WTC11 (cell line): Measurements from ENCODE around the gene TRIM75. TPM values are rescaled to one million over a fixed set of nuclear protein-coding genes. Genes with fewer than 3 reads are reported as not detected.
"Not testable (repeated sequence)": the region's sequence is repeated elsewhere in the genome, so short reads cannot be mapped to it uniquely, and the experiment has no call there.

Experiments
- ATAC-seq: fragments of 200-7000 bp; cut with Tn5 transposase; 2 replicates; pipeline ENCODE4 v1.10.0; 2021; ENCODE audit warnings: mild to moderate bottlenecking, moderate library complexity
- CTCF ChIA-PET: fragments of 300-600 bp; sonication (Branson Sonifier 250); formaldehyde crosslinking; loops from one replicate; lab custom pipeline; 2021; ENCODE audit warnings: antibody characterized with exemption; lab: Charles Lee
- POLR2A ChIA-PET: fragments of 350-600 bp; sonication (Branson Sonifier 250); formaldehyde crosslinking; loops from one replicate; lab custom pipeline; 2021; ENCODE audit warnings: antibody characterized with exemption; lab: Charles Lee
- DNase-seq: peaks from one replicate; pipeline ENCODE4 v3.0.0; 2021; ENCODE audit warnings: low spot score
- H3K27ac Mint-ChIP-seq: 2 replicates; pipeline ENCODE4 v1.8.0; 2021; ENCODE audit warnings: mixed read lengths
- H3K27me3 Mint-ChIP-seq: 2 replicates; pipeline ENCODE4 v1.8.0; 2021; ENCODE audit warnings: low read depth, mild to moderate bottlenecking, moderate library complexity, mixed read lengths
- H3K36me3 Mint-ChIP-seq: 2 replicates; pipeline ENCODE4 v1.8.0; 2021; ENCODE audit warnings: mixed read lengths
- H3K4me1 Mint-ChIP-seq: 2 replicates; pipeline ENCODE4 v1.8.0; 2022; ENCODE audit warnings: mixed read lengths
- H3K4me3 Mint-ChIP-seq: 2 replicates; pipeline ENCODE4 v1.8.0; 2021; ENCODE audit warnings: mild to moderate bottlenecking, moderate library complexity, mixed read lengths
- H3K9me3 Mint-ChIP-seq: 2 replicates; pipeline ENCODE4 v1.8.0; 2021; ENCODE audit warnings: mixed read lengths
- ATF1 ChIP-seq: sonication (generic); formaldehyde crosslinking; IDR thresholded peaks from 2 replicates; pipeline ENCODE4 v1.8.1; 2023; ENCODE audit warnings: mild to moderate bottlenecking, moderate library complexity, missing genetic modification reagents
- ATF3 ChIP-seq: sonication (generic); formaldehyde crosslinking; conservative IDR thresholded peaks from 2 replicates; pipeline ENCODE4 v1.8.1; 2022; ENCODE audit warnings: mild to moderate bottlenecking, missing genetic modification reagents
- CTCF ChIP-seq: fragments of 200-600 bp; IDR thresholded peaks from 2 replicates; pipeline ENCODE4 v1.8.0; 2022; ENCODE audit warnings: antibody characterized with exemption
- FOXP1 ChIP-seq: sonication (generic); formaldehyde crosslinking; IDR thresholded peaks from 2 replicates; pipeline ENCODE4 v1.8.0; 2022; ENCODE audit warnings: missing genetic modification reagents, mild to moderate bottlenecking, moderate library complexity, borderline replicate concordance
- JAZF1 ChIP-seq: fragments of 250-450 bp; sonication (Bioruptor Pico); IDR thresholded peaks from 2 replicates; pipeline ENCODE4 v1.9.0; 2021; ENCODE audit warnings: moderate library complexity, mild to moderate bottlenecking, inconsistent platforms
- MLX ChIP-seq: sonication (generic); formaldehyde crosslinking; IDR thresholded peaks from 2 replicates; pipeline ENCODE4 v1.8.1; 2023; ENCODE audit warnings: mild to moderate bottlenecking, missing genetic modification reagents, moderate library complexity
- NR2C2 ChIP-seq: sonication (generic); formaldehyde crosslinking; IDR thresholded peaks from 2 replicates; pipeline ENCODE4 v1.8.0; 2022; ENCODE audit warnings: mild to moderate bottlenecking, missing genetic modification reagents
- PREB ChIP-seq: sonication (generic); formaldehyde crosslinking; IDR thresholded peaks from 2 replicates; pipeline ENCODE4 v1.8.1; 2022; ENCODE audit warnings: mild to moderate bottlenecking, missing genetic modification reagents, moderate library complexity, borderline replicate concordance
- RELA ChIP-seq: sonication (generic); formaldehyde crosslinking; IDR thresholded peaks from 2 replicates; pipeline ENCODE4 v1.8.1; 2022; ENCODE audit warnings: missing genetic modification reagents, mild to moderate bottlenecking, borderline replicate concordance
- TCF7 ChIP-seq: sonication (generic); formaldehyde crosslinking; IDR thresholded peaks from 2 replicates; pipeline ENCODE4 v1.8.0; 2022; ENCODE audit warnings: mild to moderate bottlenecking, low read depth, missing genetic modification reagents, moderate library complexity
- TEAD4 ChIP-seq: sonication (generic); formaldehyde crosslinking; IDR thresholded peaks from 2 replicates; pipeline ENCODE4 v1.8.0; 2022; ENCODE audit warnings: mild to moderate bottlenecking, missing genetic modification reagents
- TP53 ChIP-seq: sonication (generic); formaldehyde crosslinking; IDR thresholded peaks from 2 replicates; pipeline ENCODE4 v1.8.1; 2023; ENCODE audit warnings: mild to moderate bottlenecking, missing genetic modification reagents
- USF1 ChIP-seq: sonication (generic); formaldehyde crosslinking; IDR thresholded peaks from 2 replicates; pipeline ENCODE4 v1.8.0; 2022; ENCODE audit warnings: mild to moderate bottlenecking, missing genetic modification reagents
- USF2 ChIP-seq: sonication (generic); formaldehyde crosslinking; IDR thresholded peaks from 2 replicates; pipeline ENCODE4 v1.8.1; 2023; ENCODE audit warnings: mild to moderate bottlenecking, missing genetic modification reagents, moderate library complexity
- ZBTB21 ChIP-seq: sonication (generic); formaldehyde crosslinking; IDR thresholded peaks from 2 replicates; pipeline ENCODE4 v1.8.1; 2023; ENCODE audit warnings: mild to moderate bottlenecking, missing genetic modification reagents, borderline replicate concordance
- ZNF396 ChIP-seq: fragments of 250-450 bp; sonication (Bioruptor Pico); IDR thresholded peaks from 2 replicates; pipeline ENCODE4 v1.8.0; 2021; ENCODE audit warnings: mild to moderate bottlenecking, moderate library complexity, borderline replicate concordance
- ZSCAN18 ChIP-seq: fragments of 250-450 bp; sonication (Bioruptor Pico); IDR thresholded peaks from 2 replicates; pipeline ENCODE4 v2.1.2; 2022; ENCODE audit warnings: mild to moderate bottlenecking, moderate library complexity
- total RNA-seq: library from RNA; stranded (reverse); gene quantifications from 3 replicates; pipeline ENCODE4 v1.2.3, GENCODE V29; 2021

Gene TRIM75
- total RNA-seq, 1 experiment from 2014 or later: not detected

GRCh38 chr4:165010991-165011390 lies 42.7 kb upstream of the TRIM75 start (continued):
- TF ChIP-seq ZSCAN18 (CRISPR knock-in tag) (no peak), JAZF1 (CRISPR knock-in tag) (no peak), MLX (no peak), ZBTB21 (no peak)

GRCh38 chr4:165011403-165011802 lies 42.3 kb upstream of the TRIM75 start:
- ATAC-seq (no peak), DNase-seq (no peak)
- Mint-ChIP-seq H3K9me3 (no peaks in the 10 kb centered on the region), H3K27ac (no peak overlapping the region), H3K36me3 (no peaks in the 10 kb centered on the region), H3K4me3 (no peak overlapping the region), H3K27me3 (no peaks in the 10 kb centered on the region; the same call in 1 of the 2 replicates), H3K4me1 (no peaks in the 10 kb centered on the region)
- POLR2A ChIA-PET: no interaction called here
- CTCF ChIA-PET: no interaction called here
- TF ChIP-seq ZNF396 (CRISPR knock-in tag) (no peak), RELA (CRISPR knock-in tag) (no peak), NR2C2 (CRISPR knock-in tag) (no peak), ZSCAN18 (CRISPR knock-in tag) (no peak), ATF3 (CRISPR knock-in tag) (no peak), TEAD4 (no peak), TP53 (CRISPR knock-in tag) (no peak)

GRCh38 chr4:165013691-165014090 lies 40.0 kb upstream of the TRIM75 start:
- Mint-ChIP-seq H3K36me3 (no peaks in the 10 kb centered on the region), H3K9me3 (no peaks in the 10 kb centered on the region), H3K4me1 (no peaks in the 10 kb centered on the region), H3K27ac (no peak overlapping the region), H3K4me3 (no peak overlapping the region), H3K27me3 (no peaks in the 10 kb centered on the region; the same call in 1 of the 2 replicates)
- TF ChIP-seq FOXP1 (CRISPR knock-in tag): no peak
- TF ChIP-seq ATF1 (CRISPR knock-in tag): no peak
- no peak for TF ChIP-seq TCF7 (CRISPR knock-in tag)
- no peak for TF ChIP-seq USF1 (CRISPR knock-in tag)
- DNase-seq (no peak), ATAC-seq (no peak)
- CTCF ChIA-PET: no interaction called here
- POLR2A ChIA-PET: no interaction called here

- POLR2A ChIA-PET: no interaction called here
- H3K27ac Mint-ChIP-seq: no peak overlapping the region
- H3K27me3 Mint-ChIP-seq: no peaks in the 10 kb centered on the region; the same call in 1 of the 2 replicates
- H3K36me3 Mint-ChIP-seq: 0 out of 2 replicates have a peak, but pooled peaks cover 5% of the 10 kb centered on the region
- no peaks in the 10 kb centered on the region for H3K4me1 Mint-ChIP-seq
- CTCF ChIA-PET: interaction anchor here (0.5 to 1.5 kb wide), 16 partner anchors 10 to 241 kb away, joined by 3 to 15 read pairs (median 3); partner anchors contain the start of genes TMEM192, TRIM61 and TRIM75
- DNase-seq (peak; percentile 67), ATAC-seq (peak; percentile 100)
- TF ChIP-seq USF1 (CRISPR knock-in tag) (peak; percentile 75), USF2 (CRISPR knock-in tag) (peak; percentile 55), PREB (CRISPR knock-in tag) (no peak), CTCF (peak; percentile 26; the same call in 1 of the 2 replicates)
- no peak overlapping the region for H3K4me3 Mint-ChIP-seq
- peaks cover 5% of the 10 kb centered on the region; the same call in 1 of the 2 replicates for H3K9me3 Mint-ChIP-seq
Observed at GRCh38 chr4:165016971-165017370, 36.7 kb upstream of the TRIM75 start.

GRCh38 chr4:165019995-165020394 lies 33.7 kb upstream of the TRIM75 start:
- H3K27me3 Mint-ChIP-seq, POLR2A ChIA-PET, H3K27ac Mint-ChIP-seq, H3K4me3 Mint-ChIP-seq, H3K9me3 Mint-ChIP-seq, H3K4me1 Mint-ChIP-seq, CTCF ChIA-PET, ATAC-seq, H3K36me3 Mint-ChIP-seq, DNase-seq: not testable (repeated sequence)
